PC-9 (cell line): Measurements from ENCODE around the gene SAP25. TPM values are rescaled to one million over a fixed set of nuclear protein-coding genes. Genes with fewer than 3 reads are reported as not detected.

Experiments used
- BruUV-seq: library from RNA; stranded (reverse); fragments of 400-500 nt; replicated peaks from 2 replicates; lab custom pipeline; 2021; lab: Mats Ljungman, UMichigan
- CTCF ChIA-PET: fragments of 300-600 bp; sonication (Branson Sonifier 250); formaldehyde crosslinking; loops from one replicate; lab custom pipeline; 2022; ENCODE audit warnings: antibody characterized with exemption; lab: Charles Lee
- POLR2A ChIA-PET: fragments of 300-600 bp; sonication (Branson Sonifier 250); formaldehyde crosslinking; loops from one replicate; lab custom pipeline; 2022; ENCODE audit warnings: antibody characterized with exemption; ENCODE audit not compliant: unreplicated experiment; lab: Charles Lee
- DNase-seq, 2 experiments: peaks; one replicate each; pipeline versions ENCODE4 v3.0.0 to v3.0.0-alpha.2; 2015 to 2022; ENCODE audit warnings: mixed read lengths in 1 of 2
- H2AFZ ChIP-seq: fragments of 200-600 bp; sonication (generic); 2 replicates; pipeline ENCODE4 v1.8.1; 2017; ENCODE audit warnings: antibody characterized with exemption
- H3F3A ChIP-seq: fragments of 200-600 bp; sonication (generic); 2 replicates; pipeline ENCODE4 v1.8.1; 2017; ENCODE audit warnings: antibody characterized with exemption, mild to moderate bottlenecking, low read depth; ENCODE audit not compliant: insufficient read depth
- H3K27ac ChIP-seq: fragments of 200-600 bp; sonication (generic); 2 replicates; pipeline ENCODE4 v1.6.1; 2016; ENCODE audit warnings: mixed run types
- H3K27me3 ChIP-seq: fragments of 200-600 bp; sonication (generic); 2 replicates; pipeline ENCODE4 v1.6.1; 2016; ENCODE audit warnings: low read depth, mixed run types; ENCODE audit not compliant: insufficient read depth
- H3K36me3 ChIP-seq: fragments of 200-600 bp; sonication (generic); 2 replicates; pipeline ENCODE4 v1.6.1; 2016; ENCODE audit warnings: low read depth, mixed run types
- H3K4me1 ChIP-seq: fragments of 200-600 bp; sonication (generic); replicated peaks from 2 replicates; pipeline ENCODE4 v1.6.1; 2016; ENCODE audit warnings: mixed run types; ENCODE audit not compliant: insufficient read depth
- H3K4me2 ChIP-seq: fragments of 200-600 bp; sonication (generic); 2 replicates; pipeline ENCODE4 v1.6.1; 2017; ENCODE audit warnings: mixed run types
- H3K4me3 ChIP-seq: fragments of 200-600 bp; sonication (generic); 2 replicates; pipeline ENCODE4 v1.6.1; 2016; ENCODE audit warnings: mixed run types
- H3K79me2 ChIP-seq: fragments of 200-600 bp; sonication (generic); 2 replicates; pipeline ENCODE4 v1.6.1; 2017; ENCODE audit warnings: low read depth, mixed run types
- H3K9me2 ChIP-seq: fragments of 200-600 bp; sonication (generic); 2 replicates; pipeline ENCODE4 v1.8.1; 2017; ENCODE audit warnings: mild to moderate bottlenecking; ENCODE audit not compliant: insufficient read depth
- H3K9me3 ChIP-seq: fragments of 200-600 bp; sonication (generic); 2 replicates; pipeline ENCODE4 v1.8.1; 2016; ENCODE audit warnings: low read depth; ENCODE audit not compliant: insufficient read depth
- H4K20me1 ChIP-seq: fragments of 200-600 bp; sonication (generic); 2 replicates; pipeline ENCODE4 v1.8.1; 2017; ENCODE audit not compliant: insufficient read depth
- CTCF ChIP-seq: fragments of 200-600 bp; sonication (generic); conservative IDR thresholded peaks from 2 replicates; pipeline ENCODE4 v1.6.1; 2017; ENCODE audit warnings: mixed run types, antibody characterized with exemption, mild to moderate bottlenecking, moderate library complexity
- EZH2 ChIP-seq: fragments of 200-600 bp; sonication (generic); IDR thresholded peaks from 2 replicates; pipeline ENCODE4 v1.8.0; 2017; ENCODE audit warnings: antibody characterized with exemption, low read depth
- intact Hi-C: fragments of 100-400 bp; cut with micrococcal nuclease; formaldehyde crosslinking; loops from one replicate; pipeline ENCODE4 v1.10.0; 2022; ENCODE audit not compliant: unreplicated experiment
- total RNA-seq: library from RNA; stranded (reverse); gene quantifications from 2 replicates; pipeline ENCODE4 v1.2.3, GENCODE V29; 2021

Gene SAP25
- total RNA-seq, 1 experiment from 2014 or later, result 11.0 TPM

- intact Hi-C loops, result no loop called here
- Histone ChIP-seq H3K4me2 (no peak overlapping the region), H3K27ac (no peak overlapping the region), H3K4me3 (no peak overlapping the region), H3K79me2 (no peaks in the 10 kb centered on the region), H2AFZ (no peak overlapping the region), H3K9me2 (no peaks in the 10 kb centered on the region), H3F3A (peaks cover 10% of the 10 kb centered on the region; the same call in 1 of the 2 replicates), H3K4me1 (peaks cover 16% of the 10 kb centered on the region; the same call in 1 of the 2 replicates), H3K36me3 (no peaks in the 10 kb centered on the region), H4K20me1 (no peaks in the 10 kb centered on the region), H3K9me3 (no peaks in the 10 kb centered on the region), H3K27me3 (no peaks in the 10 kb centered on the region)
- TF ChIP-seq CTCF (no peak), EZH2 (no peak)
- BruUV-seq, result no TSS peak
- POLR2A ChIA-PET, result interaction anchor here (0.7 kb wide), 2 partner anchors 22 to 26 kb away, joined by 4 to 8 read pairs; no protein-coding TSS in a partner anchor
- CTCF ChIA-PET, result no interaction called here
- no peak for DNase-seq
Observed at GRCh38 chr7:100607111-100607510, 33.4 kb upstream of the SAP25 start.

GRCh38 chr7:100606313-100606712, 32.6 kb upstream of the SAP25 start:
- H3K4me1 ChIP-seq, result peaks cover 21% of the 10 kb centered on the region

More at GRCh38 chr7:100606313-100606712, 32.6 kb upstream of the SAP25 start:
- H3K79me2 ChIP-seq, result no peaks in the 10 kb centered on the region
- no peaks in the 10 kb centered on the region for H3K9me2 ChIP-seq
- peaks cover 14% of the 10 kb centered on the region; the same call in 1 of the 2 replicates for H3F3A ChIP-seq
- no peaks in the 10 kb centered on the region for H3K27me3 ChIP-seq
- CTCF ChIA-PET, result interaction anchor here (0.6 kb wide), 1 partner anchor 65 kb away, joined by 4 read pairs; no protein-coding TSS in a partner anchor
- H3K4me3 ChIP-seq, result no peak overlapping the region
- no peaks in the 10 kb centered on the region for H4K20me1 ChIP-seq
- no peaks in the 10 kb centered on the region for H3K9me3 ChIP-seq
- H3K27ac ChIP-seq, result no peak overlapping the region
- DNase-seq, result no peak
- POLR2A ChIA-PET, result no interaction called here
- no peak overlapping the region for H3K4me2 ChIP-seq
- no peaks in the 10 kb centered on the region for H3K36me3 ChIP-seq
- BruUV-seq, result no TSS peak
- no peak overlapping the region for H2AFZ ChIP-seq
- TF ChIP-seq EZH2 (no peak), CTCF (no peak)
- intact Hi-C loops, result no loop called here
